Keratinocyte (primary cell): Measurements from ENCODE around the gene KCNK16. TPM values are rescaled to one million over a fixed set of nuclear protein-coding genes. Genes with fewer than 3 reads are reported as not detected.

Experiments
- DNase-seq: peaks from one replicate; pipeline ENCODE4 v3.0.0-alpha.2; 2011; ENCODE audit warnings: low read depth, missing footprints, low spot score
- FAIRE-seq: peaks from 2 replicates; lab custom pipeline; 2011; peaks lifted over from hg19 to GRCh38; lab: Jason Lieb, UNC
- H2AFZ ChIP-seq: 2 replicates; pipeline ENCODE4 v1.6.0; 2012; ENCODE audit warnings: low read length, control low read depth, inconsistent platforms; ENCODE audit not compliant: control insufficient read depth
- H3K27ac ChIP-seq: 2 replicates; pipeline ENCODE4 v1.5.1; 2011; ENCODE audit warnings: low read length; ENCODE audit not compliant: control insufficient read depth, insufficient read depth
- H3K27me3 ChIP-seq: 3 replicates; pipeline ENCODE4 v1.6.0; 2011; ENCODE audit warnings: low read length; ENCODE audit not compliant: control insufficient read depth, insufficient read depth; ENCODE audit errors: extremely low read depth
- H3K36me3 ChIP-seq, 2 experiments: 2 replicates in 1 of 2; 3 replicates in 1 of 2; pipeline ENCODE4 v1.5.1; 2011; ENCODE audit warnings: low read length in 2 of 2, mild to moderate bottlenecking in 1 of 2; ENCODE audit not compliant: control insufficient read depth in 2 of 2, insufficient read depth in 2 of 2; ENCODE audit errors: extremely low read depth in 1 of 2
- H3K4me1 ChIP-seq: 3 replicates; pipeline ENCODE4 v1.5.1; 2011; ENCODE audit warnings: low read length; ENCODE audit not compliant: control insufficient read depth, insufficient read depth; ENCODE audit errors: extremely low read depth
- H3K4me2 ChIP-seq: 3 replicates; pipeline ENCODE4 v1.6.0; 2011; ENCODE audit warnings: low read depth, low read length; ENCODE audit not compliant: control insufficient read depth, insufficient read depth; ENCODE audit errors: extremely low read depth
- H3K4me3 ChIP-seq, 3 experiments: fragments of 200-600 bp in 1 of 3; sonication (generic) in 1 of 3; 2 replicates in 2 of 3; 3 replicates in 1 of 3; pipeline ENCODE4 v1.5.1; 2011 to 2016; ENCODE audit warnings: low read length in 3 of 3, mild to moderate bottlenecking in 3 of 3, control low read depth in 2 of 3, inconsistent platforms in 1 of 3, low read depth in 1 of 3, mixed read lengths in 1 of 3, mixed run types in 1 of 3, moderate library complexity in 1 of 3; ENCODE audit not compliant: control insufficient read depth in 2 of 3, insufficient read depth in 2 of 3; ENCODE audit errors: extremely low read depth in 1 of 3
- H3K79me2 ChIP-seq: 2 replicates; pipeline ENCODE4 v1.6.0; 2012; ENCODE audit warnings: low read length; ENCODE audit not compliant: control insufficient read depth, insufficient read depth
- H3K9ac ChIP-seq: 3 replicates; pipeline ENCODE4 v1.6.0; 2011; ENCODE audit warnings: low read length; ENCODE audit not compliant: control insufficient read depth, insufficient read depth; ENCODE audit errors: extremely low read depth
- H3K9me1 ChIP-seq: 3 replicates; pipeline ENCODE4 v1.6.0; 2011; ENCODE audit warnings: low read length; ENCODE audit not compliant: control insufficient read depth, insufficient read depth; ENCODE audit errors: extremely low read depth
- H3K9me3 ChIP-seq: 2 replicates; pipeline ENCODE4 v1.5.1; 2012; ENCODE audit warnings: low read depth, low read length; ENCODE audit not compliant: control insufficient read depth
- H4K20me1 ChIP-seq: 3 replicates; pipeline ENCODE4 v1.6.0; 2011; ENCODE audit warnings: low read length; ENCODE audit not compliant: control insufficient read depth, insufficient read depth; ENCODE audit errors: extremely low read depth
- CTCF ChIP-seq, 3 experiments: IDR thresholded peaks in 1 of 3; conservative IDR thresholded peaks in 1 of 3; optimal IDR thresholded peaks in 1 of 3; 2 replicates in 2 of 3; 3 replicates in 1 of 3; pipeline versions ENCODE3 to v1.5.1; 2011; ENCODE audit warnings: low read length in 3 of 3, mild to moderate bottlenecking in 3 of 3, moderate library complexity in 2 of 3, control low read depth in 1 of 3, inconsistent platforms in 1 of 3; ENCODE audit not compliant: insufficient read depth in 2 of 3; ENCODE audit errors: extremely low read depth in 1 of 3
- EZH2 ChIP-seq: IDR thresholded peaks from one replicate; pipeline ENCODE4 v1.6.1; 2012; ENCODE audit warnings: inconsistent platforms, mild to moderate bottlenecking, low read length, moderate library complexity
- dilution Hi-C: fragments of 300-500 bp; cut with MboI; formaldehyde crosslinking; loops from one replicate; pipeline ENCODE4 v1.7.0; 2020; ENCODE audit warnings: low sequenced_read_pairs; ENCODE audit not compliant: extremely low pct_ligation_motif_present
- polyA plus RNA-seq, 5 experiments: library from polyadenylated mRNA; depleted of rRNA in 3 of 5; stranded (reverse) in 3 of 5; stranded (forward) in 1 of 5; unstranded in 1 of 5; fragments of >200 nt; gene quantifications; 1 replicate in 1 of 5; 2 replicates in 3 of 5; 3 replicates in 1 of 5; pipeline versions ENCODE4 v1.2.1 to v1.2.3, GENCODE V29; 2011 to 2012; ENCODE audit warnings: missing spikeins in 2 of 5, low read depth in 1 of 5, low replicate concordance in 1 of 5

The KCNK16 gene
- polyA plus RNA-seq, 1 donor (not counting 4 experiments of a cell fraction or from before 2014, with no cell fraction given): not detected

- H3K9ac ChIP-seq: no peak overlapping the region
- no peaks in the 10 kb centered on the region for H3K79me2 ChIP-seq
- H3K9me3 ChIP-seq: no peaks in the 10 kb centered on the region
- no peak overlapping the region for H3K4me2 ChIP-seq
- no peak overlapping the region for H2AFZ ChIP-seq
- no peak overlapping the region for H3K4me3 ChIP-seq
- FAIRE-seq (no peak), DNase-seq (no peak)
- H3K27me3 ChIP-seq: no peaks in the 10 kb centered on the region
- no peaks in the 10 kb centered on the region for H3K36me3 ChIP-seq
- H3K27ac ChIP-seq: no peak overlapping the region
- no peaks in the 10 kb centered on the region for H3K9me1 ChIP-seq
- no peaks in the 10 kb centered on the region for H3K4me1 ChIP-seq
- no peaks in the 10 kb centered on the region for H4K20me1 ChIP-seq
- TF ChIP-seq CTCF (optimal IDR thresholded peaks at IDR 0.05 in 1 of 3, IDR thresholded peaks at IDR 0.05 in 1 of 3, conservative IDR thresholded peaks at IDR 0.05 in 1 of 3; ENCODE audit: extremely low read depth in 1 of 3, insufficient read depth in 2 of 3, low read length in 3 of 3) (no peak), EZH2 (no peak)
- dilution Hi-C loops: no loop called here
Observed at GRCh38 chr6:39274471-39274870, 48.0 kb downstream of the KCNK16 start.

- Histone ChIP-seq H4K20me1 (no peaks in the 10 kb centered on the region), H3K9me1 (no peaks in the 10 kb centered on the region), H3K27me3 (no peaks in the 10 kb centered on the region), H3K79me2 (no peaks in the 10 kb centered on the region), H3K4me1 (no peaks in the 10 kb centered on the region), H3K27ac (no peak overlapping the region), H3K36me3 (no peaks in the 10 kb centered on the region), H2AFZ (no peak overlapping the region), H3K9ac (no peak overlapping the region), H3K4me2 (no peak overlapping the region), H3K4me3 (no peak overlapping the region), H3K9me3 (no peaks in the 10 kb centered on the region)
- DNase-seq (no peak), FAIRE-seq (no peak)
- dilution Hi-C loops: no loop called here
- TF ChIP-seq EZH2 (no peak), CTCF (optimal IDR thresholded peaks at IDR 0.05 in 1 of 3, IDR thresholded peaks at IDR 0.05 in 1 of 3, conservative IDR thresholded peaks at IDR 0.05 in 1 of 3; ENCODE audit: extremely low read depth in 1 of 3, insufficient read depth in 2 of 3, low read length in 3 of 3) (no peak)
Observed at GRCh38 chr6:39273406-39273821, 49.1 kb downstream of the KCNK16 start.
